ENCODE data around the gene TMEM158.

Gene TMEM158

GRCh38 chr3:45272828-45273470 lies 46.9 kb upstream of the TMEM158 start:
- H3K27me3 ChIP-seq (replicated peaks; ENCODE audit: insufficient read depth, low read length): no peaks in the 10 kb centered on the region
- no peaks in the 10 kb centered on the region for H3K4me1 ChIP-seq (ENCODE audit: low read length)
- no peak overlapping the region for H3K27ac ChIP-seq (ENCODE audit: low read length)
- DNase-seq: no peak
- H3K4me3 ChIP-seq (ENCODE audit: low read length): no peak overlapping the region
- H4K20me1 ChIP-seq (ENCODE audit: insufficient read depth, low read length): no peaks in the 10 kb centered on the region
- H3K9me3 ChIP-seq (replicated peaks; ENCODE audit: insufficient read depth, low read length): no peaks in the 10 kb centered on the region
- H3K79me2 ChIP-seq (ENCODE audit: low read length): no peaks in the 10 kb centered on the region
- TF ChIP-seq EZH2phosphoT487 (IDR thresholded peaks at IDR 0.05; ENCODE audit: low read length) (no peak), EZH2 (optimal IDR thresholded peaks at IDR 0.05; ENCODE audit: low read depth, low read length) (no peak), CTCF (IDR thresholded peaks at IDR 0.05; ENCODE audit: low read length) (no peak)
- no peaks in the 10 kb centered on the region for H3F3A ChIP-seq (ENCODE audit: insufficient read depth, low read length)
- no peaks in the 10 kb centered on the region for H3K36me3 ChIP-seq (replicated peaks; ENCODE audit: insufficient read depth, low read length)
- no peak overlapping the region for H3K9ac ChIP-seq (ENCODE audit: low read length)
- no peak overlapping the region for H2AFZ ChIP-seq (ENCODE audit: low read length)
- H3K9me2 ChIP-seq (replicated peaks; ENCODE audit: insufficient read depth, low read length): no peaks in the 10 kb centered on the region
- H3K4me2 ChIP-seq (ENCODE audit: low read depth, low read length): no peak overlapping the region

GRCh38 chr3:45272032-45272810 lies 46.1 kb upstream of the TMEM158 start:
- no peaks in the 10 kb centered on the region for H3K9me3 ChIP-seq (replicated peaks; ENCODE audit: insufficient read depth, low read length)
- H3K27ac ChIP-seq (ENCODE audit: low read length): no peak overlapping the region
- no peaks in the 10 kb centered on the region for H3K27me3 ChIP-seq (replicated peaks; ENCODE audit: insufficient read depth, low read length)
- H3F3A ChIP-seq (ENCODE audit: insufficient read depth, low read length): no peaks in the 10 kb centered on the region
- H3K36me3 ChIP-seq (replicated peaks; ENCODE audit: insufficient read depth, low read length): no peaks in the 10 kb centered on the region
- no peaks in the 10 kb centered on the region for H3K9me2 ChIP-seq (replicated peaks; ENCODE audit: insufficient read depth, low read length)
- no peak overlapping the region for H3K9ac ChIP-seq (ENCODE audit: low read length)
- H4K20me1 ChIP-seq (ENCODE audit: insufficient read depth, low read length): no peaks in the 10 kb centered on the region
- H2AFZ ChIP-seq (ENCODE audit: low read length): no peak overlapping the region
- no peaks in the 10 kb centered on the region for H3K79me2 ChIP-seq (ENCODE audit: low read length)
- H3K4me3 ChIP-seq (ENCODE audit: low read length): no peak overlapping the region
- DNase-seq: no peak
- TF ChIP-seq CTCF (IDR thresholded peaks at IDR 0.05; ENCODE audit: low read length) (no peak), EZH2 (optimal IDR thresholded peaks at IDR 0.05; ENCODE audit: low read depth, low read length) (no peak), EZH2phosphoT487 (IDR thresholded peaks at IDR 0.05; ENCODE audit: low read length) (no peak)
- H3K4me2 ChIP-seq (ENCODE audit: low read depth, low read length): no peak overlapping the region
- H3K4me1 ChIP-seq (ENCODE audit: low read length): no peaks in the 10 kb centered on the region

- H2AFZ ChIP-seq (ENCODE audit: low read length): no peak overlapping the region
- no peaks in the 10 kb centered on the region for H3K27me3 ChIP-seq (replicated peaks; ENCODE audit: insufficient read depth, low read length)
- H3K36me3 ChIP-seq (replicated peaks; ENCODE audit: insufficient read depth, low read length): no peaks in the 10 kb centered on the region
- no peaks in the 10 kb centered on the region for H3K79me2 ChIP-seq (ENCODE audit: low read length)
- H3K27ac ChIP-seq (ENCODE audit: low read length): no peak overlapping the region
- no peak overlapping the region for H3K9ac ChIP-seq (ENCODE audit: low read length)
- no peaks in the 10 kb centered on the region for H3K9me3 ChIP-seq (replicated peaks; ENCODE audit: insufficient read depth, low read length)
- no peaks in the 10 kb centered on the region for H3K4me1 ChIP-seq (ENCODE audit: low read length)
- no peaks in the 10 kb centered on the region for H4K20me1 ChIP-seq (ENCODE audit: insufficient read depth, low read length)
- no peaks in the 10 kb centered on the region for H3F3A ChIP-seq (ENCODE audit: insufficient read depth, low read length)
- H3K4me2 ChIP-seq (ENCODE audit: low read depth, low read length): no peak overlapping the region
- H3K4me3 ChIP-seq (ENCODE audit: low read length): no peak overlapping the region
- no peaks in the 10 kb centered on the region for H3K9me2 ChIP-seq (replicated peaks; ENCODE audit: insufficient read depth, low read length)
- no peak for DNase-seq
- no peak for TF ChIP-seq CTCF (IDR thresholded peaks at IDR 0.05; ENCODE audit: low read length)
- TF ChIP-seq EZH2 (optimal IDR thresholded peaks at IDR 0.05; ENCODE audit: low read depth, low read length): no peak
- no peak for TF ChIP-seq EZH2phosphoT487 (IDR thresholded peaks at IDR 0.05; ENCODE audit: low read length)
These were observed 43.9 kb upstream of the TMEM158 start for GRCh38 chr3:45269952-45270351.
